Measurements from ENCODE around the gene KDM4C. TPM values are rescaled to one million over a fixed set of nuclear protein-coding genes. Genes with fewer than 3 reads are reported as not detected.

KDM4C gene
- total and polyA plus RNA-seq, 8 donors, result 6.7 to 129 (median 79.9) TPM

GRCh38 chr9:6887051-6887450 is 129.3 kb downstream of the KDM4C start:
- H3K4me3 ChIP-seq, result no peak overlapping the region
- intact Hi-C loops (cut with DNase I; ENCODE audit: low total_unique reads), result no loop called here
- H3K27me3 ChIP-seq, result no peaks in the 10 kb centered on the region
- no peak for TF ChIP-seq CTCF (IDR thresholded peaks at IDR 0.05)
- no peak for TF ChIP-seq POLR2AphosphoS5 (IDR thresholded peaks at IDR 0.05)
- TF ChIP-seq POLR2A (IDR thresholded peaks at IDR 0.05), result no peak
- TF ChIP-seq EP300 (IDR thresholded peaks at IDR 0.05), result no peak
- 83 to 92% (median 90%) methylated on average over 2 of the region's 2 CpGs for WGBS, 5 donors
- DNase-seq, result no peak
- H3K36me3 ChIP-seq, result peaks cover 4 to 24% (median 19%) of the 10 kb centered on the region in 4 donors
- peaks cover 0 to 8% (median 0%) of the 10 kb centered on the region in 4 donors for H3K4me1 ChIP-seq
- H3K27ac ChIP-seq, result no peak overlapping the region
- H3K9me3 ChIP-seq, result no peaks in the 10 kb centered on the region

GRCh38 chr9:6889868-6890267 is 132.1 kb downstream of the KDM4C start:
- Histone ChIP-seq H3K27ac (no peak overlapping the region), H3K9me3 (no peaks in the 10 kb centered on the region), H3K27me3 (no peaks in the 10 kb centered on the region), H3K4me1 (no peaks in the 10 kb centered on the region), H3K36me3 (peaks cover 4 to 43% (median 42%) of the 10 kb centered on the region in 4 donors), H3K4me3 (no peak overlapping the region)
- TF ChIP-seq EP300 (IDR thresholded peaks at IDR 0.05) (no peak), POLR2AphosphoS5 (IDR thresholded peaks at IDR 0.05) (no peak), CTCF (IDR thresholded peaks at IDR 0.05) (no peak), POLR2A (IDR thresholded peaks at IDR 0.05) (no peak)
- WGBS, 5 donors, result 90 to 98% (median 95%) methylated on average over 5 of the region's 5 CpGs
- no peak for DNase-seq
- intact Hi-C loops (cut with DNase I; ENCODE audit: low total_unique reads), result no loop called here

GRCh38 chr9:6893350-6894131 is 135.8 kb downstream of the KDM4C start:
- DNase-seq, result no peak
- TF ChIP-seq CTCF (IDR thresholded peaks at IDR 0.05) (no peak), POLR2A (IDR thresholded peaks at IDR 0.05) (no peak), POLR2AphosphoS5 (IDR thresholded peaks at IDR 0.05) (no peak), EP300 (IDR thresholded peaks at IDR 0.05) (no peak)
- no peaks in the 10 kb centered on the region for H3K9me3 ChIP-seq
- WGBS, 5 donors, result 80 to 94% (median 87%) methylated on average over 6 of the region's 6 CpGs
- peaks cover 14 to 22% (median 17%) of the 10 kb centered on the region in 4 donors for H3K4me1 ChIP-seq
- H3K4me3 ChIP-seq, result no peak overlapping the region
- intact Hi-C loops (cut with DNase I; ENCODE audit: low total_unique reads), result no loop called here
- no peaks in the 10 kb centered on the region for H3K27me3 ChIP-seq
- peaks cover 4 to 38% (median 34%) of the 10 kb centered on the region in 4 donors for H3K36me3 ChIP-seq
- no peak overlapping the region for H3K27ac ChIP-seq

- H3K27me3 ChIP-seq, result no peaks in the 10 kb centered on the region
- no peak for TF ChIP-seq EP300 (IDR thresholded peaks at IDR 0.05)
- TF ChIP-seq POLR2A (IDR thresholded peaks at IDR 0.05), result no peak
- TF ChIP-seq POLR2AphosphoS5 (IDR thresholded peaks at IDR 0.05), result no peak
- TF ChIP-seq CTCF (IDR thresholded peaks at IDR 0.05), result no peak
- H3K36me3 ChIP-seq, result peaks cover 3 to 37% (median 32%) of the 10 kb centered on the region in 4 donors
- 64 to 77% (median 70%) methylated on average over 3 of the region's 3 CpGs for WGBS, 5 donors
- DNase-seq, result no peak
- peaks cover 14 to 22% (median 17%) of the 10 kb centered on the region in 4 donors for H3K4me1 ChIP-seq
- H3K9me3 ChIP-seq, result no peaks in the 10 kb centered on the region
- intact Hi-C loops (cut with DNase I; ENCODE audit: low total_unique reads), result no loop called here
- no peak overlapping the region for H3K27ac ChIP-seq
- H3K4me3 ChIP-seq, result no peak overlapping the region
These were observed 136.4 kb downstream of the KDM4C start for GRCh38 chr9:6894135-6894534.
